Tongue (tissue), 2 donors: ENCODE data around the gene CAPN9. TPM values are rescaled to one million over a fixed set of nuclear protein-coding genes. Genes with fewer than 3 reads are reported as not detected.
"Not testable (repeated sequence)": the region's sequence is repeated elsewhere in the genome, so short reads cannot be mapped to it uniquely, and the experiment has no call there.

ENCODE experiments used
- DNase-seq: peaks from one replicate; pipeline ENCODE4 v3.0.0-alpha.2; 2015
- total RNA-seq: library from RNA; depleted of rRNA; stranded (reverse); fragments of >200 nt; gene quantifications from one replicate; pipeline ENCODE4 v1.2.3, GENCODE V29; 2014

CAPN9 gene
- total RNA-seq, 1 donor from 2014 or later: 0.82 TPM

DNA sequence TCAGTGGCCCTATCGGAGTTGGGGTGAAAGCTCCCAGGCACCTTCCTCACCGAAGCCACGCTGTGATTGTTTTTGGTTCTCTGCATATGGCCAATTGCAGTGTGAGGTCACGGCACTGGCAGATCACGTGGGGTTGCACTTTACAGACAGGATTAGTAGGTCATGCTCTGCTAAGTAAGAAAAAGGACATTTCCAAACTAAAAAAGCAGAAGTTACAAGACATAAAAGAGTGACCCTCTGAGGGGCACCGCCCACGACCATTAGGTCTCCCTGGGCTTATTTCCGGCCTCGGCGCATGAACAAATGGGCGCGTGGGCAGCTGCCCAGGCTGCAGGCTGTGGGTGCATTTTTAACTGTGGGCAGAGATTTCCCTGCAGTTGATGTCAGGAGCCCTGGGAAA is 2.0 kb downstream of the CAPN9 start:
- DNase-seq: no peak

DNA sequence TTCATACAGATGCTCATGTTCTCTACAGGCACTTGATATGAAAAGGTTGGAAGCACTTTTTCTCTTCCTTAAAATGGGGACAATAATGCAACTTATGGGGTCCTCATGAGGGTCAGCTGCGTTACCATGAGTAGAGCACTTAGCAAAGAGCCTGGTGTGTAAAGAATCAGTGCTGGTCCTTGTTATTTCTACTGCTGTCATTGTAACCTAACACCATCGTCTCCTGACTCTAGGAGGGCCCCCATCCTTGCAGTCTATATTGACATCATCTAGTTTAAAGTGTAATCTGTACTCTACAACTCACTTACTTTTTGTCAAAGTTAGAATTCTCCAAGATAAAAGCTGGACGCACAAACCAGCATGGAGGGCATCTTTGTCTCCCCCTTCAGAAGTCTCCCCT is 2.4 kb downstream of the CAPN9 start:
- DNase-seq: no peak

DNA sequence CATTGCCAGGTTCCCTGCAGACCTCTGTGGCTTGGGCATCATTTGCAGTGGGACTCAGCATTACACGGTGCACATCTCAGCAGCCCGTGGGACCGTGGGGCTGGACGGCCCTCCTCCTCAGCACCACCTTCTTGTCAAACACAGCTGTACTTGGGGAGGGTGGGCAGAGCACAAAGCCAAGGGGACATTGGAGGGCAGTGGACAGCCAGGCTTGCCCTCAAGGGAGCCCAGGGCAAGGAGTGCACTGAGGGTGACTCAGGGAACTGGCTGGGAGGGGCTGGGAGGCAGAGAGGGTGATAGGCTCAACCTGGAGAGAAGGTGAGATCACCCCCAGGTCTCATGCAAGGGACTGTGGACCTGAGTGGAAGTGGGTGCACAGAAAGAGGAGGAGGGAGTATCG is 3.4 kb downstream of the CAPN9 start:
- no peak for DNase-seq

DNA sequence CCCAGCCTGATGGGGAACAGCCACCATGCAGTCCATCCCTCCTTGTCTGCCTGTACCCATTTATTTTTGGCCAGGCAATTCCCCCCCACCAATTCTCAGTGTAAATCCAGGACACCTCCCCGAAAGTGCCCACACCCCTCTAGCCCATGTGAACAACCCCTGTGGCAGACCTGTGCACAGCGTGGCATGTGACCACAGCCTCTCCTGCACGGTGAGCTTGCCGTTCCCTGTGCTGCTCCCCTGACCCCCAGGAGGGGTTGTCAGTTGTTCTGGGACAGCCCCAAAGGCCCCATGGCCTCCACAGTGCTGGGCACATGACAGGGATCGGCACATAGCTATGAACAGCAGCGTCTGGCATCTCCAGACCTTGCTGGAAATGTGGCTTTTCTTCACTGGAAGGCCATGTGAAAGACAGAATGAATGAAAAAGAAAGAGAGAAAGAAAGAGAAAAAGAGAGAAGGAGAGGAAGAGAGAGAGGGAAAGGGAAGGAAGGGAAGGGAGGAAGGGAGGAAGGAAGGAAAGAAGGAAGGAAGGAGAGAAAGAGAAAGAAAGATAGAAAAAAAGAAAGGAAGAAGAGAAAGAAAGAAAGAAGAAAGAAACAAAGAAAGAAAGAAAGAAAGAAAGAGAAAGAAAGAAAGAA is 3.9 kb downstream of the CAPN9 start:
- DNase-seq: no peak

DNA sequence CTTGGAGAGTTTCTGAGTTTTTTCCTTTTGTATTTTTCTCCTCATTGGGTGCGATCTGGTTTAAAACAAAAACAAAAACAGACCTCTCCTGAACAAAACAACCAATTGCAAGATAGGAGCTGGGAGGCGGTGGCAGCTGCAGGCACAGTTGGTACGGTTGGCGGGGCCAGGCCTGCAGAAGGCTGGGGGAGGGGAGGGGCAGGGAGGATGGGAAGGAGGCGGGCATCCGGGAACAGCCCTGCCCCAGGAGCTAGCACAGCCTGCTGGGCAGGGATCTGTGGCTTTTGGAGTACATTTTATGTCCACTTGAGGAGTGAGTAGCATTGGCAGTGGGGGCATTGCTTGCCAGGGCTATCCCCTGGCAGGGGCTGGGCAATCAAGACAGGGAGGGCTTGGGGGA is 5.2 kb downstream of the CAPN9 start:
- DNase-seq: peak; percentile 93

DNA sequence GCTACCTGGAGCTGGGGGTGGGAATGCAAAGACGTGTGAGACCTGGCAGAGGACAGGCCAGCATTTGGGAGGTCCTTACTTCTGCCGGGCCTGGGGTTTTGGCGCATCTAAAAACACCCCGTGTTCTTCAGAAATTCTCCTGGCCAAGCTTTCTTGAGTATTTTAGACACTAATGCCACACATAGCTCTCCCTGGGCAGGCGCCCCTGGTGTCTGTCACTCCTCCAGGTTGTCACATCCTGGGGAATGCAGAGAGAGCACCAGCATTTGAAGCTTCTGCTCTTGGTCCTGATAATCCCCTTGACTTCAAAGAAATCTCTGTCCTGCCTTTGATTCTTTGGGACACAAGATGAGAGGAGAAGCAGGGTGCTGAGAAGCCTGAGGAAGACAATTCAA is 6.0 kb downstream of the CAPN9 start:
- DNase-seq: no peak

DNA sequence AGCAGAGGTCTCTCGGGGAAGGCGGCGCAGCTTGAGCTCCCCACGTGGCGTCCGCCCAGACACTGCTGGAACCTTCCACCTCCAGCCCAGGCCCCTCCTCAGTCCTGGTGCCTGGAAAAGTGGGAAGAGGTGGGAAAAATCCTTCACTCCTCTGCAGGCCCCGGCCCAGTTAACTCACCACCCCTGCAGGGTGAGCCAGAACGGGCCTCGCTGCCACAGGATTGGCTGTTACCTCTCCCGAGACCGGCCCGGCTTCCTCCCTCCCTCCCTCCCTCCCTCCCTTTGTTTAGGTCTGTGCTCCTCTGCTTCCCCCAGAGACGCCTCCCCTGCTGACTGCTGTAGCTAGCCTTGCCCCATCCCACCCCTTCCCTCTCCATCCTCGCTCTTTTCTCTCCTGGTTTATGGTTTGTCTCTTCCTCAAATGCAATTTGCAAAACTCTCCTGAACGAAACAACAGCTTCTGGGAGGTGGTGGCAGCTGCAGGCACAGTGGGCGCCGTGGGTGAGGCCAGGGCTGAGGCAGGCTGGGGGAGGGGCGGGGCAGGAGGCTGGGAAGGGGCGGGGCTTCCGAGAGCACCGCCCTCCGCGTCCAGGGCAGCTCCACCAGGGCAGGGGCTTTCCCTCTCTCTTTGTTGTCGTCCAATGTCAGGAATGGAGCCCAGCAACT is 6.5 kb downstream of the CAPN9 start:
- DNase-seq: peak; percentile 70

DNA sequence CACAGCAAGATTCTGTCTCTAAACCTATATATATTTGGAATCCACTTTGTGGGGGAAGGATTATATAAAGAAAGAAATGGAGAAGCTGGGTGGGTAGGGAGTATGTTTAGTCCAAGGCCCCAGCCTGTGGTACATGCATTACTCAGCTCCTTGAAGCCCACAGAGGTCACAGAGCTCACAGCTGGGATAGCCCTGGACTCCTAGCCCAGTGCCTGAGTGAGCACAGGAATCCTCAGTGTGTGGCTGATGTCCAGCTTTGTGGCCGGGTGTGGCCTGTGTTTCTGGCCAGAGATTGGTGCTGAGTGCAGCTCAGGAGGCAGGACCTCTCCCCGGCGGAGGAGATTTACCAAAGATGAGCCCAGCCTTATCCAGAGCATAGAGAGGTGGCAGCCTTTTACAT is 7.6 kb downstream of the CAPN9 start:
- no peak for DNase-seq

DNA sequence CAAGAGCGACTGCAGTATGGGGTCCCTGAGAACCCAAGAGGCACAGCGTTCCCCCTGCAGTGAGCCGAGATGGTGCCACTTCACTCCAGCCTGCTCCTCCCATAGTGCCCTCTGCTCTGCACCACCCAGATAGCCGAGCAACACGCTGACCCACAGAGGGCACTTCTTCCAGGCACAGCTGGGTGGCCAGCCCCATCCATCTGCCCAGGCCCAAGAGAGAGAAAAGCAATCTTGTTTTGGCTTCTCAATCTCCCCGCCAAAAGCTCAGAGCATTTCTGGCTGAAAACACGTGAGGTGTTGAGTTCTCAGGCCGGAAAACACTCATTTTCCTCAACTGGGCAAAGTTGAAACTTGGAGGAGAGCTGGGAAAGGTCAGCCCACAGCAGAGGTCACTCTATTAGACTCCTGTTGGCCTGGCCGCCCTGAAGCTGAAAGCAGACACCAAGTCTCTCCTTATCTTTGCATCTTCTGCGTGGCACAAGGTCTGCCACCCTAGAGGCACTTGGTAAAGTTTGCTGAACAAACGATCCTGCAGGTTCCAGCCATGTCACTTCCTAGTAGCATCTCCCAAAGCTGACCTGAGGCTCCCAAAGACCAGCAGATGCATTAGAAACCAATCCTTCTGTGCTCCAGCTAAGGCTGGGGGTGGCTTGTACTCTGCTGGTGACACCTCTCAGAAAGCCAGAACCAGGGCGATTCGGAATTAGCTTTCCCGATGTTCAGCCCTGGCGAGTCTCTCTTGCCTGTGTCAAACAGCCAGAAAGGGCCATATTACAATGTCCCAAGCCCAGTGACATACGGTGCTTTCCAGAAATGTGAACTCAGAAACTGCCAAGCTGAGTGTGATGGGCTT is 10.9 kb downstream of the CAPN9 start:
- DNase-seq: no peak

DNA sequence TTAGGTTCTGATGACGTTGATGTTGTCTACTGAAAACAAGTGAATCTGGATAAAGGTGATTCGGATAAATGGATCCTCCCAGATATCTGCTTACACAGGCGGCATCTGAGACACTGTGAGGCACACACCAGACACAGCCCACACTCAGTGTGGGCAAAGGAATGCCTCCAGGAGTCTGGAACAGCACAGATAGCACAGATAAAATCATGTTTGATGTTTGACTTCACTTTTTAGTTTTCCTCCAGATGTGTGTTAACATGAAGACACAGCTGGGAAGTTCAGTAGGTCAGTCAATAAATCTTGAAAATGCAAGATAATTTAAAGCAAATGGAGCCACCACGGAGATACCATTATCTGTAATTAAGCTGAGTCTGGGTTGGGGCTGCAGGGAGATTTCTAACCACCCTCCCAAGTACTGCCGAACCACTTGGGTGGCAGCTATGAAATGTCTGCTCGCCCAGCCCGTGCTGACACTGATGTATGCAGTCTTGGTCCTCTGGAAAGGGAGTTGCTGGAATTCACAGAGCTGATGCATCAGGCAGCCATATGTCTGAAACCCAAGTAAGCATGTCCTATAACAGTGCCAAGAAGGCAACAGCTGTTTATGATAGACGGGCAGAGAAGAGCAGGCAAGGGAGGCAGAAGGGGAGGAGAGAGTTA is 11.7 kb downstream of the CAPN9 start:
- peak; percentile 96 for DNase-seq

DNA sequence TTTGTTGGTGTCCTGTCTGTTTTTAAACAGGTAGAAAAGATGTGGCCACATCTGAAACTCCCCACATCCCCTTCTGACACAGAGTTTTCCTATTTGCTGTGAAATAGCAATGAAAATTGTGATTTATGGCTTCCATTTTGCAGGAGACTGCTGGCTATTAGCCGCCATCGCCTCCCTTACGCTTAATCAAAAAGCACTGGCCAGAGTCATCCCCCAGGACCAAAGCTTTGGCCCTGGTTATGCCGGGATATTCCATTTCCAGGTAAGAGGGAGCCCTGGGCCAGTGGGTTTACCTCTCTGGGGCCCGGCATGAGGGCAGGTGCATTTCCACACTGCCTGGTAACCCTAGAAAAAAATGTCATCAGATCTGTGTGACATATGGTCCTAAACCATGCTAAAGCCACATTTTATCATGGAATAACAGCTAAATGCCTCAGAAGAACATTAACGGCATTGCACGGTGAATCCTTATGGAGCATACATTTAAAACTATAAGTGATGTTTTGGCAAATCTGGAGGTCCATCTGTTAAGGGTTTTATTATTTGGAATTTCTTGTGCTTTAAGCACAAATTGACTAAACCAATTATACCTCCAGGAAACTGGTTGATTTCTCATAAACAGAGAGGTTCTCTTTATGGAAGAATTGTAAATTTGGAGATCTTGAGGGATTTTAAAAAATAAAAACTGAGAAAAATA is 12.3 kb downstream of the CAPN9 start:
- peak; percentile 57 for DNase-seq

DNA sequence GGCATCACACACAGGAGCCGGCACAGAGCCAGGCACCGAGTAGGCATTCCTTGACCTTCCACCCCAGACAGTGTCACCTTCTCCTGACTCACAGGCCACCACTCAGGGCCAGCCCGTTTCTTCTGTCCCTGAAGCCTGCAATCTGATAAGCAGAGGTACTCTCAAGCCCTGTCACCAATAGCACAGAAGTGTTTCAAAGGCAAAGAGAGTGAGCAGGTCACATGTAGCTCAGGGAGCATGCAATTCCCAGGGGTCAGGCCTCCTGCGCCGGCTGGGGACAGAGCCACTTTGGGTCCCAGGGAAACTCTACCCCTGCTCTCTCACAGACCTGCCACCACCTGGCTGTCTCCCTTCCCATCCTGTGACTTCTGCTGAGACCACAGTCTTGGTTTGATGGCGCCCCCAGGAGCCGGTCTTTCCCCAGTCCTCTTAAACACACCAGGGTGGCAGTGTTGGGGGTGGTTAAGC is 13.2 kb downstream of the CAPN9 start:
- DNase-seq: no peak

DNA sequence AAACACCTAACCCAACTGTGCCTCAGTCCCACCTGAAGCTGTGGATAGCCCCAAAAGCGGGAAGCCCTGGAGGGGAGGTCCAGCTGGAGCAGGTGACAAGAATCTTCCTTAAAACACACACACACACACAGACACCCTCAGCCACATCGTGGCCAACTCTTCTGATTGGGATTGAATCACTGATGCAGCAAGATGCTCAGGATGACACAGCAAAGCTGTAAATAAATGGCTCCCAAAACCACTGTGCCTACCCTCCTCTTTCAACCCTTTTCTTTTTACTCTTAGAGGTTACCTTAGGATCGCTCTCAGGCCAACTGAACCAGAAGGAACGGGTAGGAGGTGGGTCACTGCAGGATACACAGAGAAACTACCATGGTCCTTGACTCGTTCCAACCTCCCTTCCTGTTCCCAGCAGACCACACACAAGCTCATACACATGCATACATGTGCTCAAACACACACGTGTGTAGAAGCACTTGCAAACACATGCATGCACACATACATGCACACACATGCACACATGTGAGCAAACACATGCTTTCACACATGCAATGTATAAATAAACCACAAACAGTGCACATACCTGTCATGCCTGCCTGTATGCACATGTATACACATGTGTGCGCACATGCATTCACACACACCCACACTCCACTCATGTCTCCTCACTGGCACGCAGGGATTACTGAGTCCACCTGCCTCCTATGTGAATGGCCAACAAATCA is 14.4 kb downstream of the CAPN9 start:
- DNase-seq: no peak

DNA sequence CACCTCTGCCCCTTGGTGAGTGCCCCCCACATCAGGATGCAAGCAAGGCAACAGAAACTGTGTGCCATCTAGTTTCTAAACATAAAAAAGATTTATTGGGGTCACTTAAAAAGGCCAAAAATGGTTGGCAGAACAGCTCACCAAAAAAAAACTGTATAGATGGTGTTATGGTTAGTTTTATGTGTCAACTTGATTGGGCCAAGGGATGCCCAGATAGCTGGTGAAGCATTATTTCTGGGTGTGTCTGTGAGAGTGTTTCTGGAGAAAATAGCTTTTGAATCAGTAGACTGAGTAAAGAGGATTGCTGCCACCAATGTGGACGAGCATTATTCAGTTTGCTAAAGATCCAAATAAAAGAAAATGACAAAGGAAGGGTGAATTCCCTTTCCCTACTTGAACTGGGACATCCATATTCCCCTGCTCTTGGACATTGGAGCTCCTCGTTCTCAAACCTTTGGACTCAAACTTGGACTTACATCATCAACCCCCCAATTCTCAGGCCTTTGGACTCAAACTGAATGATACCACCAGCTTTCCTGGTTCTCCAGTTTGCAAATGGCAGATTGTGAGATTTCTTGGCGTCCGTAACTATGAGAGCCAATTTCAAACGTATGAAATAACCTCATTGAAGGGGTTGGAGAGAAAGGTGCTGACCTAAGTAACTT is 16.9 kb downstream of the CAPN9 start:
- DNase-seq: no peak

DNA sequence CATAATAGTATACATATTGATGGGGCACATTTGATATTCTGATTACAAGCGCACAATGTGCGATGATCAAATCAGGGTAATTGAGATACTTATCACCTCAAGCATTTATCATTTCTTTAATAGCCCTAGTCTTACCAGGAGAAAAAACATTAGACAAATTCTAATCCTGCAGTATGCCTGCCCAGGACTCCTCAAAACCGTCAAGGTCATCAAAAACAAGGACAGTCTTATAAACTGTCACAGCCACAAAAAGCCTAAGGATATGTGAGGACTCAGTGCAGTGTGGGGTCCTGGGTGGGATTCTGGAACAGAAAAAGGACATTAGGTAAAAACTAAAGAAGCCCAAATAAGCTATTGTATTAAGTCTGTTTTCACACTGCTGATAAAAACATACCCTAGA is 19.1 kb downstream of the CAPN9 start:
- DNase-seq: no peak

DNA sequence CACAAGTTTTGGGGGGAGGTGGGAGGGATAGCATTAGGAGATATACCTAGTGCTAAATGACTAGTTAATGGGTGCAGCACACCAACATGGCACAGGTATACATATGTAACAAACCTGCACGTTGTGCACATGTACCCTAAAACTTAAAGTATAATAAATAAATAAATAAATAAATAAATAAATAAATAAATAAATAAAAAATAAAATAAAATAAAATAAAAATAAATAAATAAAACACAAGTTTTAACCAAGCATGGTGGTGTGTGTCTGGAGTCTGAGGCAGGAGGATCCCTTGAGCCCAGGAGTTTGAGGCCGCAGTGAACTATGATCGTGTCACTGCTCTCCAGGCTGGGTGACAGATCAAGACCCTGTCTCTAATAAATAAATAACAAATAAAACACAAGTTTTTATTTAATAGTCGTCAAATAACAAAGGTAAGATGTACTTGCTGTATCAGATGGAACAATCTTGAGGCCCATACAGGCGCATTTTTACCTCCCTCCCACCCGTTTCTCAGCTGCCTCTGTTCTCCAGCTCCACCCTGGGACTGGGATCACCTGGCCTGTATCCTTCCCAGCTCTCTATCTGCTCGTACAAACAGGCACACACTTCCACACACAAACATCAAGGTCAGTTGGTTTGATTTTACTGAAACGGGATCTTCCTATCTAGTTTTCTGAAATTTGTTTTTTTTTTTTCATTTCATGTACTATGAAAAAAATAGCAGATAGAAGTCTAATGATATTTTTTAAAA is 20.8 kb downstream of the CAPN9 start:
- DNase-seq: not testable (repeated sequence)

DNA sequence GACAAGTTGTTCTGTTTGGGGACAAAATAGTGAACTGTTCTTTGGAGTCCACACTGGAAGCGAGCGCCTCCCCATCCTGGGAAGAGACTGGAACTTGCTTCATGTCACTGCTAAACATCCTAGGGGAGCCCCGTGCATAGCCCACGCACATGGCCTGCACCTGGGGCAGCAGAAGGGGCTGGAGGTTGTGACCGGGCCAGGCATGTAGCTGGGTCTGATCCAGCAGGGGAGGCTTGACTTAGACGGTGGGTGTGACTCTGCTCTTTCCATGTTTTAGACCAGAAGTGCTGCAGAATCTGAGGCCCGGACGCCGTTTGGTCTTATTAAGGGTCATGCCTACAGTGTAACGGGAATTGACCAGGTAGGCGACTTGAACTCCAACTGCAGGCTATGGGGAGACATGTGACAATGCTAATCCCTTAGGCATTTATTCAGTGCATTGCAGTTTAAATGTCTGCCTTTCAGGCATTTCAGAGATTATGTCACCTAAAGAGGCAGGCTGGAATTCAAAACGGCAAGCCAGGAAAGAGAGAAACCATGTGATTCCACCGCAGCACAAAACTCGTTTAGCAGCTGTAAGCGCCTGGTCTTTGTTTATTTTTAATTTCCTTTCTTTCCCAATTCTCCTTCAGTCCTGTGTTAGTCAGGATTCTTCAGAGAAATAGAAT is 21.8 kb downstream of the CAPN9 start:
- peak; percentile 81 for DNase-seq

DNA sequence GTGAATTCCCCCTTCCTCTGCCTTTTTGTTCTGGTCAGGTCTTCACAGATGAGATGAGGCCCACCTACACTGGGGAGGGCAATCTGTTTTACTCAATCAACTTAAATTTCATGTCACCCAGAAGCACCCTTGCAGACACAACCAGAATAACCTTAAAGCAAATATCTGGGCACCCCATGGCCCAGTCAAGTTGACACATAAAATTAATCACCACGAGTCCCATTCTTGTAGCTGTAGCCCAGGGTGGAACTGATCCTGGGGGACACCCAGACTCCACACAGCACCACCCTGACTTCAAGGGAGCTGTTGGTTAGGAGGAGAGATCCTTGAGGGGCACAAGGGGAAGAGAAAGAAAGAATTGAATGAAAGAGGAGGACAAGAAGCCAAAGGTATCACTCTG is 23.1 kb downstream of the CAPN9 start:
- DNase-seq: no peak

DNA sequence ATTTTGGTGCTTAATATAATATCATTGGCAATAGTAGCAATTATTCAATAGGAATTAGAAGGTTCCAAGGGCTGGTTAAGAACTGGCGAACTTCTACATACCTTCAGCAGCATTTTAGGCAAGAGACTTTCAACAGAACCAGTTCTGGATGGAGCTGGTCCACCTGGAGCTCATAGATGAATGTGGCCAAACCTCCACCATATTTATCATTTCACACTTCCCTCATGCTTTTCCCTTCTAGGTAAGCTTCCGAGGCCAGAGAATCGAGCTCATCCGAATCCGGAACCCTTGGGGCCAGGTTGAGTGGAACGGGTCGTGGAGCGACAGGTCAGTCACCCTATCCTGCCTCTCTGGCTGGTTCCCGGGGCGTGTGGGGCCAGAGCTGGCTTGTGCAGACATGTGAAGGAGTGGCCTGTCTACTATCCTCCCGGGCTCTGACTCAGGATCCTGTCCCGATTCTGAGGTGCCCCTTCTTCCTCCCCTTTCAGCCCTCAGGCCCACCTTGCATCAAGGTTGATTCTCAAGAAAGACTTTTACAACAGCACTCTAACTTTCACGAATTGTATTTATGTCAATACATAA is 24.7 kb downstream of the CAPN9 start:
- no peak for DNase-seq
